Esophagus muscularis mucosa (tissue), 4 donors: Measurements from ENCODE around the gene ZFP82. TPM values are rescaled to one million over a fixed set of nuclear protein-coding genes. Genes with fewer than 3 reads are reported as not detected.
A peak's percentile ranks its signal among the peaks of the same experiment; 100 is the strongest.

Source experiments
- DNase-seq: peaks from one replicate; pipeline ENCODE4 v3.0.0-alpha.2; 2017; ENCODE audit errors: extremely low spot score
- H3K27ac ChIP-seq, 4 donors: fragments of 200-600 bp; sonication (generic); replicated peaks in 1 of 4; 1 replicate in 3 of 4; 2 replicates in 1 of 4; pipeline ENCODE4 v1.5.1; 2016 to 2019; ENCODE audit warnings: mild to moderate bottlenecking in 1 of 4
- H3K27me3 ChIP-seq, 4 donors: fragments of 200-600 bp; sonication (generic); one replicate each; pipeline versions ENCODE4 v1.5.1 to v1.6.0; 2016 to 2019
- H3K36me3 ChIP-seq, 4 donors: fragments of 200-600 bp; sonication (generic); one replicate each; pipeline ENCODE4 v1.5.1; 2016 to 2019
- H3K4me1 ChIP-seq, 4 donors: fragments of 200-600 bp; sonication (generic); one replicate each; pipeline ENCODE4 v1.5.1; 2016 to 2019
- H3K4me3 ChIP-seq, 4 donors: fragments of 200-600 bp; sonication (generic); 1 replicate in 2 of 4; 2 replicates in 2 of 4; pipeline ENCODE4 v1.5.1; 2016 to 2019; ENCODE audit warnings: mild to moderate bottlenecking in 4 of 4, moderate library complexity in 1 of 4
- H3K9me3 ChIP-seq, 4 donors: fragments of 200-600 bp; sonication (generic); 1 replicate in 3 of 4; 2 replicates in 1 of 4; pipeline ENCODE4 v1.5.1; 2016 to 2019
- EP300 ChIP-seq: sonication (generic); formaldehyde crosslinking; IDR thresholded peaks from one replicate; pipeline ENCODE4 v1.6.1; 2017; ENCODE audit warnings: antibody characterized with exemption
- POLR2A ChIP-seq: fragments of 450-650 bp; IDR thresholded peaks from one replicate; pipeline ENCODE4 v1.6.1; 2017; ENCODE audit warnings: antibody characterized with exemption, moderate library complexity, mild to moderate bottlenecking, low read depth
- POLR2AphosphoS5 ChIP-seq, 2 donors: sonication (generic); formaldehyde crosslinking; IDR thresholded peaks; one replicate each; pipeline ENCODE4 v1.6.1; 2017; ENCODE audit warnings: antibody characterized with exemption in 2 of 2
- WGBS: methylation state at CpG from one replicate; pipeline ENCODE4 v1.1.5; 2018; 5-methylcytosine and 5-hydroxymethylcytosine counted together
- intact Hi-C: fragments of 100-400 bp; cut with DNase I; formaldehyde crosslinking; loops from one replicate; pipeline ENCODE4 v1.15.1; 2023
- total RNA-seq, 4 donors: library from RNA; depleted of rRNA; stranded (reverse); fragments of >200 nt; gene quantifications; one replicate each; pipeline versions ENCODE4 v1.1.0 to v1.2.1, GENCODE V29; 2016
- TF ChIP-seq, protein P1 (sequence below), 3 experiments: fragments of 200-600 bp in 2 of 3; fragments of 450-650 bp in 1 of 3; sonication (generic) in 2 of 3; IDR thresholded peaks; one replicate each; pipeline ENCODE4 v1.5.1; 2017 to 2019; ENCODE audit warnings: antibody characterized with exemption in 3 of 3, mild to moderate bottlenecking in 2 of 3, moderate library complexity in 1 of 3

ZFP82 gene
- total RNA-seq, 4 donors from 2014 or later, result 3.5 to 6.0 (median 5.8) TPM

DNA sequence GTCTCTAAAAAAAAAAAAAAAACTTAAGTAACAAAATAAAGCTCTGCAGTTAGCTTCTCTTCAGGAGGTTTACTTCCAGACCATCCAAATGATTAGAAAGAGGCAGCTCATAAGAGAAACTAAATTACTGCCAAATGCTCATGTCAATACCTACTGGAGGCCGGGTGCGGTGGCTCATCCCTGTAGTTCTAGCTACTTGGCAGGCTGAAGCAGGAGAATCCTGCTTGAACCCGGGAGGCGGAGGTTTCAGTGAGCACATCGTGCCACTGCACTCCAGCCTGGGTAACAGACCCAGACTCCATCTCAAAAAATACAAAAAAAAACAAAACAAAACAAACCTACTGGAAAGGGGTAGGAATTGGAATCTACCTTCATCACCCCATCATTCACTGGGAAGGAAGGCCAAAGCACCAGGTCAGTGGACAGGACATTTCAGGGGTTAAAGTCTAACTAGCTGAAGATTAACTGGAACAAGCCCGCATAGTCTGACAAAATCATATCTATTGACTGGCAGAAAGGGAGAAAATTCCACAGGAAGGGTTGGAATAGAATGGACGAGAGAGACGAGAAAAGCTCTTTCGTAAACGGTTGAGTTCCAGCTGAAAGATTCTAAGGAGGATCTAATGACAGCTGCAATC, 40.8 kb downstream of the ZFP82 start:
- H3K27ac ChIP-seq, result peak overlapping the region; percentile 84 to 88 (median 86)
- H3K27me3 ChIP-seq, result no peaks in the 10 kb centered on the region
- peak overlapping the region; percentile 72 to 90 (median 74) for H3K4me3 ChIP-seq
- H3K9me3 ChIP-seq, result no peaks in the 10 kb centered on the region
- peaks cover 11 to 27% (median 23%) of the 10 kb centered on the region in 4 donors for H3K4me1 ChIP-seq
- WGBS, result 53% methylated on average over 10 of the region's 10 CpGs
- H3K36me3 ChIP-seq, result no peaks in the 10 kb centered on the region
- DNase-seq, result no peak
- intact Hi-C loops, result loop anchor here (2.0 kb wide), 1 partner anchor 149 kb away; no protein-coding TSS in a partner anchor
- TF ChIP-seq POLR2AphosphoS5 (IDR thresholded peaks at IDR 0.05), result no peak
- TF ChIP-seq POLR2A, result no peak
- TF ChIP-seq, protein P1, sequence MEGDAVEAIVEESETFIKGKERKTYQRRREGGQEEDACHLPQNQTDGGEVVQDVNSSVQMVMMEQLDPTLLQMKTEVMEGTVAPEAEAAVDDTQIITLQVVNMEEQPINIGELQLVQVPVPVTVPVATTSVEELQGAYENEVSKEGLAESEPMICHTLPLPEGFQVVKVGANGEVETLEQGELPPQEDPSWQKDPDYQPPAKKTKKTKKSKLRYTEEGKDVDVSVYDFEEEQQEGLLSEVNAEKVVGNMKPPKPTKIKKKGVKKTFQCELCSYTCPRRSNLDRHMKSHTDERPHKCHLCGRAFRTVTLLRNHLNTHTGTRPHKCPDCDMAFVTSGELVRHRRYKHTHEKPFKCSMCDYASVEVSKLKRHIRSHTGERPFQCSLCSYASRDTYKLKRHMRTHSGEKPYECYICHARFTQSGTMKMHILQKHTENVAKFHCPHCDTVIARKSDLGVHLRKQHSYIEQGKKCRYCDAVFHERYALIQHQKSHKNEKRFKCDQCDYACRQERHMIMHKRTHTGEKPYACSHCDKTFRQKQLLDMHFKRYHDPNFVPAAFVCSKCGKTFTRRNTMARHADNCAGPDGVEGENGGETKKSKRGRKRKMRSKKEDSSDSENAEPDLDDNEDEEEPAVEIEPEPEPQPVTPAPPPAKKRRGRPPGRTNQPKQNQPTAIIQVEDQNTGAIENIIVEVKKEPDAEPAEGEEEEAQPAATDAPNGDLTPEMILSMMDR (IDR thresholded peaks at IDR 0.05), result no peak
- no peak for TF ChIP-seq EP300

DNA sequence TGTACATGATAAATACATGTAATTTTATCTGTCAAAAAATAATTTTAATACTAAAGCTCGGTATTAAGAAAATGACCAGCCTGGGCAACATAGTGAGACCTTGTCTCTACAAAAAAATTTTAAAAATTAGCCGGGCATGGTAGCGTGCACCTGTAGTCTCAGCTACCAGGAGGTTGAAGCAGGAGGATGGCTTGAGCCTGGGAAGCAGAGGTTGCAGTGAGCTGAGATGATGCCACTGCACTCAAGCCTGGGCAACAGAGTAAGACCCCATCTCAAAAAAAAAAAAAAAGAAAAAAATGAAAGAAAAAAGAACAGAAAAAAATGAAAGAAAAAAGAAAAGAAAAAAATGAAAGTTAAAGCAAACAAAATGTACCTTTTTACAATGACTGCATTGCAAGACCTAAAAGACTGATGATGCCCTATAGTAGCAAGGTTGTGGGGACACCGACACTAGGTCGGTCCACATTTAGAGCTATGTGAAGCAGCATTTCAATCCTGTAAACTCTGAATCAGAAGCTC, 44.7 kb downstream of the ZFP82 start:
- WGBS, result 99% methylated on average over 5 of the region's 5 CpGs
- intact Hi-C loops, result no loop called here

DNA sequence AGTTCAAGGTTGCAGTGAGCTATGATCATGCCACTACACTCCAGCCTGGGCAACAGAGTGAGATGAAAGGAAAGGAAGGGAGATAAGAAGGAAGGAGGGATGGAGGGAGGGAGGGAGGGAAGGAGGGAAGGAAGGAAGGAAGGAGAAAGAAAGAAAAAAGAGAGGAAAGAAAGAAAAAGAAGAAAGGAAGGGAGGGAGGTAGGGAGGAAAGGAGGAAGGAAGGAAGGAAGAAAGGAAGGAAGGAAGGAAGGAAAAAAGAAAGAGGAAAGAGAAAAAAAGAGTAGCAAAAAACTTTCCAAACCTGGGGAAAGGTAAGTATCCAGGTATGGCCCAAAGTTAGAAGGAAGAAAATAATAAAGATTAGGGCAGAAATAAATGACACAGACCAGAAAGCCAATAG, 46.6 kb downstream of the ZFP82 start:
- H3K27me3 ChIP-seq, result no peaks in the 10 kb centered on the region
- no peak overlapping the region for H3K4me3 ChIP-seq
- no peaks in the 10 kb centered on the region for H3K9me3 ChIP-seq
- TF ChIP-seq, protein P1 (IDR thresholded peaks at IDR 0.05), result no peak
- TF ChIP-seq POLR2A (no peak), POLR2AphosphoS5 (IDR thresholded peaks at IDR 0.05) (no peak), EP300 (no peak)
- H3K4me1 ChIP-seq, result peaks cover 0 to 4% (median 2%) of the 10 kb centered on the region in 4 donors
- H3K27ac ChIP-seq, result no peak overlapping the region
- H3K36me3 ChIP-seq, result peaks cover 5 to 24% (median 11%) of the 10 kb centered on the region in 4 donors
- no peak for DNase-seq
- intact Hi-C loops, result no loop called here

More for the DNA sequence above, 44.7 kb downstream of the ZFP82 start:
- Histone ChIP-seq H3K27ac (no peak overlapping the region), H3K4me3 (no peak overlapping the region), H3K4me1 (peaks cover 9 to 22% (median 17%) of the 10 kb centered on the region in 4 donors), H3K27me3 (no peaks in the 10 kb centered on the region), H3K36me3 (peaks cover 0 to 10% (median 0%) of the 10 kb centered on the region in 4 donors), H3K9me3 (no peaks in the 10 kb centered on the region)
- no peak for DNase-seq
- TF ChIP-seq EP300 (no peak), POLR2A (no peak), POLR2AphosphoS5 (IDR thresholded peaks at IDR 0.05) (no peak)
- TF ChIP-seq, protein P1 (IDR thresholded peaks at IDR 0.05), result no peak

DNA sequence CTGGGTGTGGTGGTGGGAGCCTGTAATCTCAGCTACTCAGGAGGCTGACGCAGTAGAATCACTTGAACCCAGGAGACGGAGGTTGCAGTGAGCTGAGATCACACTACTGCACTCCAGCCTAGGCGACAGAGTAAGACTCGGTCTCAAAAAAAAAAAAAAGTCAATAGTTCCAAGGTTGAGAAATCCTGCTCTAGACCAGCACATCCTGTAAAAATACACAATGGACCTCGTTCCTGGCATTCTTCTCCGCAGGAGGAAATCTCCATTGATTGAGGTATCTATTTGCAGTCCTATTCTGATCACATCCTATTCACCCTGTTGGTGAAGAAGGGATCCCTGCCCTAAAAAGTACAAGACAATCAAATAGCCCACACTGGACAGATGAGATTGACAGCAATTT, 54.6 kb downstream of the ZFP82 start:
- Histone ChIP-seq H3K4me1 (no peaks in the 10 kb centered on the region), H3K27me3 (no peaks in the 10 kb centered on the region), H3K4me3 (no peak overlapping the region), H3K9me3 (no peaks in the 10 kb centered on the region), H3K27ac (no peak overlapping the region), H3K36me3 (peaks cover 23 to 82% (median 61%) of the 10 kb centered on the region in 4 donors)
- intact Hi-C loops, result no loop called here
- WGBS, result 92% methylated on average over 6 of the region's 6 CpGs
- no peak for DNase-seq
- TF ChIP-seq, protein P1 (IDR thresholded peaks at IDR 0.05), result no peak
- no peak for TF ChIP-seq POLR2AphosphoS5 (IDR thresholded peaks at IDR 0.05)
- TF ChIP-seq EP300, result no peak
- no peak for TF ChIP-seq POLR2A

Other genes starting within 250 kb of the ZFP82 start
- gene ZNF565, start 204.0 kb downstream of the ZFP82 start, total RNA-seq, result 1 to 10 TPM; 4.6 to 5.7 (median 5.1) TPM
- gene ZNF146, start 203.5 kb downstream of the ZFP82 start, total RNA-seq, result 10 to 100 TPM; 44.9 to 78.2 (median 49.9) TPM
- gene ZFP14, start 39.4 kb downstream of the ZFP82 start, total RNA-seq, result 1 to 10 TPM; 2.5 to 5.8 (median 4.1) TPM
- gene ZNF566, start 70.9 kb upstream of the ZFP82 start, total RNA-seq, result 10 to 100 TPM in 2 of 4 donors, 1 to 10 TPM in 2; 7.3 to 14.6 (median 9.9) TPM
- 10 to 100 TPM in 2 of 4 donors, 1 to 10 TPM in 2; 7.7 to 12.4 (median 10.7) TPM for gene ZNF260, start 109.6 kb upstream of the ZFP82 start, total RNA-seq
- 10 to 100 TPM; 11.6 to 17.6 (median 12.7) TPM for gene ZNF529, start 154.6 kb upstream of the ZFP82 start, total RNA-seq
- 10 to 100 TPM; 17.1 to 25.7 (median 19.6) TPM for gene ZNF382, start 186.7 kb upstream of the ZFP82 start, total RNA-seq
- gene ZNF461, start 248.2 kb upstream of the ZFP82 start, total RNA-seq, result 10 to 100 TPM in 3 of 4 donors, 1 to 10 TPM in 1; 6.3 to 14.2 (median 10.5) TPM